Activated CD8-positive, alpha-beta memory T cell treated with anti-CD3 and anti-CD28 coated beads, Interleukin-2, amount 10 ng/mL, durations not matched to agents 7 days and 5 days (primary cell): ENCODE results near the gene UBR4. TPM values are rescaled to one million over a fixed set of nuclear protein-coding genes. Genes with fewer than 3 reads are reported as not detected.
A peak's percentile ranks its signal among the peaks of the same experiment; 100 is the strongest.

ENCODE experiments used
- ATAC-seq: fragments of 150-1000 bp; cut with Tn5 transposase; one replicate; pipeline ENCODE4 v1.10.0; 2021; ENCODE audit warnings: moderate library complexity
- CTCF ChIA-PET: fragments of 350-600 bp; sonication (Branson Sonifier 250); formaldehyde crosslinking; loops from one replicate; lab custom pipeline; 2021; ENCODE audit warnings: antibody characterized with exemption; lab: Charles Lee
- DNase-seq: peaks from one replicate; pipeline ENCODE4 v3.0.0-alpha.2; 2020
- H3K27ac Mint-ChIP-seq: one replicate; pipeline ENCODE4 v1.8.0; 2021; ENCODE audit warnings: mild to moderate bottlenecking, mixed read lengths
- H3K27me3 Mint-ChIP-seq: one replicate; pipeline ENCODE4 v1.8.0; 2021; ENCODE audit warnings: mixed read lengths
- H3K36me3 Mint-ChIP-seq: one replicate; pipeline ENCODE4 v1.8.0; 2021; ENCODE audit warnings: mild to moderate bottlenecking, mixed read lengths
- H3K4me1 Mint-ChIP-seq: one replicate; pipeline ENCODE4 v1.8.0; 2021; ENCODE audit warnings: mixed read lengths
- H3K4me3 Mint-ChIP-seq: one replicate; pipeline ENCODE4 v1.8.0; 2021; ENCODE audit warnings: mild to moderate bottlenecking, moderate library complexity, mixed read lengths
- H3K9me3 Mint-ChIP-seq: one replicate; pipeline ENCODE4 v1.8.0; 2022; ENCODE audit warnings: low read depth, mixed read lengths
- total RNA-seq, 2 experiments: library from RNA; stranded (reverse); gene quantifications; one replicate each; pipeline ENCODE4 v1.2.3, GENCODE V29; 2021

Gene UBR4
- total RNA-seq, 2 experiments from 2014 or later, result 140 to 144 TPM

DNA sequence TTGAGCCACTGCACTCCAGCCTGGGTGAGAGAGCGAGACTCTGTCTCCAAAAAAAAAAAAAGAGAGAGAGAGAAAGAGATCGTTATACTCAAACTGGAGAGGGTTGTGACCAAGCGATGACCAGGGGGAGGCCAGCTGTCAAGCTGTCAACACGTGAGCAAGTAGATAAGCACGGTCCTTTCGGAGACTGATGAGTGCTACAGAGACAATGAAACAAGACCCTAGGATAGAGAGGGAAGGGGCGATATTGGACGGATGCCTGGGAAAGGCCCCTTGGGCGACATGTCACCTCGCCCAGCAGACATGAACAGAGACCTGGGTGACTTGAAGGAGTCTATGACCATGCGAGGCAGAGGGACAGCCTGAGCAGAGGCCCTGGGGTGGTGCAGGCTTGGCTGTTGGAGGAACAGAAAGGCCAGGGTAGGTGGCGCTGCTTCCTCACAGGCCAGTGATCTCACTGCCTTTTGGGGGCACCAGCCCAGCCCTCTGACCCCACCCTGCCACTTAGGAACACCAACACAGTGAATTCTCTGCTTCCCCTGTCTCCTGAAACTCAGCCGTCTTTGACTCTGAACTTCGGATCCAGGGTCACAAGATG is 152.8 kb downstream of the UBR4 start:
- DNase-seq (no peak), ATAC-seq (no peak)
- Mint-ChIP-seq H3K9me3 (peaks cover 5% of the 10 kb centered on the region), H3K4me3 (no peak overlapping the region), H3K27ac (no peak overlapping the region), H3K4me1 (peaks cover 2% of the 10 kb centered on the region), H3K36me3 (peaks cover 3% of the 10 kb centered on the region), H3K27me3 (peaks cover 35% of the 10 kb centered on the region)
- CTCF ChIA-PET, result no interaction called here

DNA sequence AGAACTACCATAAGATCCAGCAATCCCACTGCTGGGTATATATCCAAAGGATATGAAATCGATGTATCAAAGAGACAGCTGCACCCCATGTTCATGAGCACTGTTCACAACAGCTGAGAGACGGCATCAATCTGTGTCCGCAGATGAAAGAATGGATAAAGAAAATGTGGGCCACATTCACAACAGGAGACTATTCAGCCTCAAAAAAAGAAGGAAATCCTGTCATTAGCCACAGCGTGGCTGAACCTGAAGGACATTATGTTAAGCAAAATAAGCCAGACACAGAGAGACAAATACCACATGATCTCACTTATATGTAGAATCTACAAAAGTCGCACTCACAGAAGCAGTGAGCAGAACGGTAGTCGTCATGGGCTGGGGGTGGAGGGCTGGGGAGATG is 154.4 kb downstream of the UBR4 start:
- ATAC-seq, result no peak
- Mint-ChIP-seq H3K9me3 (no peaks in the 10 kb centered on the region), H3K36me3 (no peaks in the 10 kb centered on the region), H3K27me3 (peaks cover 36% of the 10 kb centered on the region), H3K27ac (no peak overlapping the region), H3K4me1 (no peaks in the 10 kb centered on the region), H3K4me3 (no peak overlapping the region)
- CTCF ChIA-PET, result no interaction called here
- no peak for DNase-seq

DNA sequence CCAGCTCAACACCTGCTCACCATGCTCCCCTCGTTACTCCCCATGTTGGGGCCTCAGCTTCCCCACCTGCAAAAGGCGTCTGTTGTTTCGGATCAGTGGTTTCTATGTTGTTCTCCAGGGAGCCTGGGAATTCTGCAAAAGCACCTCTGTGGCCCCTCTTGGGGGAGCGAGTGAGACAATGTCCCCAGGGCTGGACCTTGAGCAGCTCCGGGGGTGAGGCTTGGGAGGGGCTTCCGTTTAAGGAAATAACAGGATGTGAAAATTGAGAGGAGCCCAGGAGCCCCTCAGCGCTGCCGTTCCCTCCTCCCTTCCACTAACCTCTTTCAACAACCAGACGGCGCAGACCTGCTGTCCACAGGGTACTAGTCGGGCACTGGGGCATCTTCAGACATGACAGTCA is 155.1 kb downstream of the UBR4 start:
- CTCF ChIA-PET, result no interaction called here
- Mint-ChIP-seq H3K27ac (no peak overlapping the region), H3K27me3 (peaks cover 38% of the 10 kb centered on the region)

GRCh38 chr1:19054216-19054615 is 155.8 kb downstream of the UBR4 start:
- Mint-ChIP-seq H3K4me3 (no peak overlapping the region), H3K27ac (no peak overlapping the region), H3K4me1 (no peaks in the 10 kb centered on the region), H3K27me3 (peaks cover 42% of the 10 kb centered on the region), H3K36me3 (no peaks in the 10 kb centered on the region), H3K9me3 (no peaks in the 10 kb centered on the region)
- no peak for DNase-seq
- CTCF ChIA-PET, result interaction anchor here (1.4 kb wide), 1 partner anchor 170 kb away, joined by 3 read pairs; no protein-coding TSS in a partner anchor
- ATAC-seq, result no peak

More for the DNA sequence above, 155.1 kb downstream of the UBR4 start:
- Mint-ChIP-seq H3K9me3 (no peaks in the 10 kb centered on the region), H3K4me3 (no peak overlapping the region), H3K36me3 (no peaks in the 10 kb centered on the region), H3K4me1 (no peaks in the 10 kb centered on the region)
- DNase-seq (no peak), ATAC-seq (no peak)

- no peak for DNase-seq
- Mint-ChIP-seq H3K9me3 (no peaks in the 10 kb centered on the region), H3K27me3 (peaks cover 42% of the 10 kb centered on the region), H3K4me1 (no peaks in the 10 kb centered on the region), H3K27ac (no peak overlapping the region), H3K36me3 (no peaks in the 10 kb centered on the region), H3K4me3 (no peak overlapping the region)
- no peak for ATAC-seq
- CTCF ChIA-PET, result interaction anchor here (1.4 kb wide), 1 partner anchor 170 kb away, joined by 3 read pairs; no protein-coding TSS in a partner anchor
Measured at GRCh38 chr1:19053486-19053885, 156.6 kb downstream of the UBR4 start.

- ATAC-seq (no peak), DNase-seq (no peak)
- Mint-ChIP-seq H3K27me3 (peaks cover 32% of the 10 kb centered on the region), H3K4me3 (no peak overlapping the region), H3K9me3 (no peaks in the 10 kb centered on the region), H3K4me1 (peaks cover 8% of the 10 kb centered on the region), H3K27ac (no peak overlapping the region), H3K36me3 (no peaks in the 10 kb centered on the region)
- CTCF ChIA-PET, result interaction anchor here (1.9 kb wide), 1 partner anchor 9 kb away, joined by 5 read pairs; no protein-coding TSS in a partner anchor
Measured at GRCh38 chr1:19049798-19050197, 160.3 kb downstream of the UBR4 start.

GRCh38 chr1:19049128-19049768 is 160.8 kb downstream of the UBR4 start:
- Mint-ChIP-seq H3K27ac (no peak overlapping the region), H3K36me3 (no peaks in the 10 kb centered on the region), H3K9me3 (no peaks in the 10 kb centered on the region), H3K4me1 (peaks cover 8% of the 10 kb centered on the region), H3K4me3 (no peak overlapping the region), H3K27me3 (peaks cover 31% of the 10 kb centered on the region)
- no peak for ATAC-seq
- no peak for DNase-seq
- CTCF ChIA-PET, result interaction anchor here (1.9 kb wide), 1 partner anchor 10 kb away, joined by 5 read pairs; no protein-coding TSS in a partner anchor

DNA sequence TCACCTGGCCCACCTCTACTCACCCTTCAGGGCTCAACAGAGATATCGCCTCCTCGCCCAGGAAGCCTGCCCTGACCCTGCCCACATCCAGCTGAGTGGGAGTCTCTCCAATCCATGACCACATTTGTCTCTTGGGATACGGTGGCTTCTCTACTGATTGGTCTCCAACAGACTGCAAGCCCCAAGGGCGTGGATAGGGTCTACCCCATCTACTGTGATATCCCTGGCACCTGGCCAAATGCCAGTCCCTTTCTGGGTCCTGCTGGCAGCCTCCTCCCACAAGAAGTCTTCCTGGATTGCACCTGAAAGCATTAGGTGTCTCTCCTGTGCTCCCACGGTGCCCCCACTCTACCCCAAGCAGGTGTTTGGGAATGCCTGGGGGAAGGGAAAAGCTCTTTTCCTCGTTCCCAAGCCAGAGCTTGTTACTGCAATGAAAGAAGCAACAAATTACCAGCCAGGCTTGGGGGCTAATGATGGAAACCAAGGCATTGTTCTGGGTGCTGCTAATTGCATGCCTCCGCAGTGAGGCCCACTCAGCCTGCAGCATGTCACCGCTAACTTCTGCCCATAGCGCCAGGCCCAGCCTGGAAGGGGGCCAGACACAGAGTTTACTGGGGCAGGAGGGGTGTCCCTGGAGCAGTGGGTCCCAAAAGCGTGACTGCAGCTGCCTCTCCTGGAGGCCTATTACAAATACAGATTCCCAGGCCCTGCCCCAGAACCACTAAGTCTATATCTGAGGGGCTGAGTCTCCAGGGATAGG is 162.9 kb downstream of the UBR4 start:
- Mint-ChIP-seq H3K9me3 (no peaks in the 10 kb centered on the region), H3K27me3 (peaks cover 32% of the 10 kb centered on the region), H3K4me3 (no peak overlapping the region), H3K4me1 (peaks cover 8% of the 10 kb centered on the region), H3K27ac (no peak overlapping the region), H3K36me3 (no peaks in the 10 kb centered on the region)
- ATAC-seq (no peak), DNase-seq (no peak)
- CTCF ChIA-PET, result interaction anchor here (1.0 to 2.1 kb wide), 2 partner anchors 134 to 163 kb away, joined by 3 to 6 read pairs; no protein-coding TSS in a partner anchor

GRCh38 chr1:19045898-19046880 is 163.9 kb downstream of the UBR4 start:
- Mint-ChIP-seq H3K27ac (no peak overlapping the region), H3K4me1 (peaks cover 8% of the 10 kb centered on the region), H3K9me3 (no peaks in the 10 kb centered on the region), H3K27me3 (peaks cover 39% of the 10 kb centered on the region), H3K36me3 (no peaks in the 10 kb centered on the region), H3K4me3 (no peak overlapping the region)
- CTCF ChIA-PET, result interaction anchor here (2.1 kb wide), 1 partner anchor 133 kb away, joined by 6 read pairs; no protein-coding TSS in a partner anchor
- DNase-seq, result no peak
- no peak for ATAC-seq

DNA sequence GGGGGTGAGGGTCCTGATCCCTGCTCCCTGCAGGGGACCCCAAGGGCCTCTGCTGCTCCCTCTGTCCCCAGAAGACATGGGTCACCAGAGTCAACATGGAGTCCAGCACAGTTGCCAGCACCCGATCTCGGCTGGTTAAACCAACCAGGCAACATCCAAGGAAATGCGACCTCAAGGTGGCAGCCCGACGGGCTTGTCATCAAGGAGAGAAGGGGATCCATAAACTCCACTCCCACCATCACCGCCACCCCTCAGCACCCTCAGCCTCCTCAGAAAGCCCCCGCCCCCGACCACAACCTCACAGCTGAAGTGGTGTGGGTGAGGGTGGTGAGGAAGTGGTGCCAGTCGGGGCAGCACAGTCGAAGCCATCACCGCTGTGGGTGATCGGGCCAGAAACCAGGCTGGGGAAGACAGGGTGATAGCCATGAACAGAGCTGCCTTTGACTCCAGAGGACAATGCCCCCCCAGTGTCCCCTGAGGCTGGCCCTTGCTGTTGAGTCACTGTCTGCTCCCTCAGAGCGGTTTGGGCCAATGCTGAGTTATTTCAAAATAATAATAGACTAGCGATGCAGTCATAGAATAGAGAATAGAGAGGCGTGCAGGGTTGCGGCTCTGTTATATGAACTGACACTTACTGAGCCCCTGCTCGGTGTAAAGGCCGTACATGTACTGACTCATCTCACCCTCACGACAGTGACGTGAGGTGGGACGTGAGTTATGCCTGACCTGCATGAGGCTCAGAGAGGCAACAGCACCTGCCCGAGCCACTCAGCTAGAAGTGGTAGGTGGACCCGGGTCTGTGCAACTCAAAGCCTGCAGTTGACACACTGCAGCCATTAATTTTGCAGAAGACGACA is 164.9 kb downstream of the UBR4 start:
- ATAC-seq, result peak; percentile 63
- CTCF ChIA-PET, result no interaction called here

GRCh38 chr1:19044471-19044870 is 165.6 kb downstream of the UBR4 start:
- CTCF ChIA-PET, result no interaction called here
- no peak overlapping the region for H3K4me3 Mint-ChIP-seq

More for the DNA sequence above, 164.9 kb downstream of the UBR4 start:
- peak; percentile 50 for DNase-seq
- Mint-ChIP-seq H3K9me3 (no peaks in the 10 kb centered on the region), H3K4me3 (no peak overlapping the region), H3K27me3 (peaks cover 40% of the 10 kb centered on the region), H3K36me3 (no peaks in the 10 kb centered on the region), H3K27ac (no peak overlapping the region), H3K4me1 (peaks cover 8% of the 10 kb centered on the region)

More at GRCh38 chr1:19044471-19044870, 165.6 kb downstream of the UBR4 start:
- Mint-ChIP-seq H3K4me1 (peaks cover 8% of the 10 kb centered on the region), H3K36me3 (no peaks in the 10 kb centered on the region), H3K27me3 (peaks cover 42% of the 10 kb centered on the region), H3K27ac (no peak overlapping the region), H3K9me3 (no peaks in the 10 kb centered on the region)
- DNase-seq (no peak), ATAC-seq (no peak)
